DND-41 (cell line): ENCODE measurements around the gene ATG101.

Experiments
- EZH2 ChIP-seq: IDR thresholded peaks from 3 replicates; pipeline ENCODE4 v1.6.1; 2012; ENCODE audit warnings: borderline replicate concordance, low read depth, mild to moderate bottlenecking, moderate library complexity, low read length, inconsistent platforms; ENCODE audit not compliant: severe bottlenecking
- TF ChIP-seq, protein P1 (sequence below): IDR thresholded peaks from 2 replicates; pipeline ENCODE4 v1.5.1; 2012; ENCODE audit warnings: borderline replicate concordance, low read length, moderate library complexity, mild to moderate bottlenecking; ENCODE audit not compliant: poor library complexity, severe bottlenecking; ENCODE audit errors: extremely low read depth

DNA sequence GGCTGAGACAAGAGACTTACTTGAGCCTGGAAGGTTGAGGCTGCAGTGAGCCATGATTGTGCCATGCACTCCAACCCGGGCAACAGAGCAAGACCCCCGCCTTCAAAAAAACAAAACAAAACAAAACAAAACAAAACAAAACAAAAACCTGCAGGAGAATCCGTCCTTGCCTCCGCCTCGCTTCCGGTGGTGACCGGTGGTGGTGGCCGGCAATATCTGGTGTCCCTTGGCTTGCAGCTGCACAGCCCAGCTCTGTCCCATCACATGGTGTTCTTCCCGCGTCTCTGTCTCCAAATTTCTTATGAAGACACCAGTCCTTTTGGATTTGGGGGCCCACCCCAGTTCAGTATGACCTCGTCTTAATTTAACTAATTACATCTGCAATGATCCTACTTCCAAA, 19.7 kb downstream of the ATG101 start:
- TF ChIP-seq, protein P1, sequence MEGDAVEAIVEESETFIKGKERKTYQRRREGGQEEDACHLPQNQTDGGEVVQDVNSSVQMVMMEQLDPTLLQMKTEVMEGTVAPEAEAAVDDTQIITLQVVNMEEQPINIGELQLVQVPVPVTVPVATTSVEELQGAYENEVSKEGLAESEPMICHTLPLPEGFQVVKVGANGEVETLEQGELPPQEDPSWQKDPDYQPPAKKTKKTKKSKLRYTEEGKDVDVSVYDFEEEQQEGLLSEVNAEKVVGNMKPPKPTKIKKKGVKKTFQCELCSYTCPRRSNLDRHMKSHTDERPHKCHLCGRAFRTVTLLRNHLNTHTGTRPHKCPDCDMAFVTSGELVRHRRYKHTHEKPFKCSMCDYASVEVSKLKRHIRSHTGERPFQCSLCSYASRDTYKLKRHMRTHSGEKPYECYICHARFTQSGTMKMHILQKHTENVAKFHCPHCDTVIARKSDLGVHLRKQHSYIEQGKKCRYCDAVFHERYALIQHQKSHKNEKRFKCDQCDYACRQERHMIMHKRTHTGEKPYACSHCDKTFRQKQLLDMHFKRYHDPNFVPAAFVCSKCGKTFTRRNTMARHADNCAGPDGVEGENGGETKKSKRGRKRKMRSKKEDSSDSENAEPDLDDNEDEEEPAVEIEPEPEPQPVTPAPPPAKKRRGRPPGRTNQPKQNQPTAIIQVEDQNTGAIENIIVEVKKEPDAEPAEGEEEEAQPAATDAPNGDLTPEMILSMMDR: no peak
- no peak for TF ChIP-seq EZH2
